ENCODE data around the gene NT5C2.
"Not testable (repeated sequence)": the region's sequence is repeated elsewhere in the genome, so short reads cannot be mapped to it uniquely, and the experiment has no call there.

The NT5C2 gene

GRCh38 chr10:103130910-103131309 lies 62.2 kb downstream of the NT5C2 start:
- H3K79me2 ChIP-seq (ENCODE audit: low read length), result no peaks in the 10 kb centered on the region
- no peaks in the 10 kb centered on the region for H3K27me3 ChIP-seq (replicated peaks; ENCODE audit: insufficient read depth, low read length)
- H3K9me3 ChIP-seq (replicated peaks; ENCODE audit: insufficient read depth, low read length), result no peaks in the 10 kb centered on the region
- H3K27ac ChIP-seq (ENCODE audit: low read length), result no peak overlapping the region
- no peak overlapping the region for H3K4me2 ChIP-seq (ENCODE audit: low read depth, low read length)
- no peaks in the 10 kb centered on the region for H3K9me2 ChIP-seq (replicated peaks; ENCODE audit: insufficient read depth, low read length)
- no peak overlapping the region for H3K9ac ChIP-seq (ENCODE audit: low read length)
- DNase-seq, result no peak
- no peak overlapping the region for H2AFZ ChIP-seq (ENCODE audit: low read length)
- H3F3A ChIP-seq (ENCODE audit: insufficient read depth, low read length), result no peaks in the 10 kb centered on the region
- no peaks in the 10 kb centered on the region for H3K36me3 ChIP-seq (replicated peaks; ENCODE audit: insufficient read depth, low read length)
- no peak overlapping the region for H3K4me3 ChIP-seq (ENCODE audit: low read length)
- H3K4me1 ChIP-seq (ENCODE audit: low read length), result no peaks in the 10 kb centered on the region
- H4K20me1 ChIP-seq (ENCODE audit: insufficient read depth, low read length), result no peaks in the 10 kb centered on the region
- TF ChIP-seq CTCF (IDR thresholded peaks at IDR 0.05; ENCODE audit: low read length) (no peak), EZH2phosphoT487 (IDR thresholded peaks at IDR 0.05; ENCODE audit: low read length) (no peak), EZH2 (optimal IDR thresholded peaks at IDR 0.05; ENCODE audit: low read depth, low read length) (no peak)

- H3K36me3 ChIP-seq (replicated peaks; ENCODE audit: insufficient read depth, low read length); H3K79me2 ChIP-seq (ENCODE audit: low read length); H3K9ac ChIP-seq (ENCODE audit: low read length); H3K4me3 ChIP-seq (ENCODE audit: low read length); H3K27ac ChIP-seq (ENCODE audit: low read length); H4K20me1 ChIP-seq (ENCODE audit: insufficient read depth, low read length); DNase-seq; H3K4me2 ChIP-seq (ENCODE audit: low read depth, low read length); H3F3A ChIP-seq (ENCODE audit: insufficient read depth, low read length); H2AFZ ChIP-seq (ENCODE audit: low read length); H3K27me3 ChIP-seq (replicated peaks; ENCODE audit: insufficient read depth, low read length); H3K9me3 ChIP-seq (replicated peaks; ENCODE audit: insufficient read depth, low read length); H3K9me2 ChIP-seq (replicated peaks; ENCODE audit: insufficient read depth, low read length); H3K4me1 ChIP-seq (ENCODE audit: low read length): not testable (repeated sequence)
These were observed 62.9 kb downstream of the NT5C2 start for GRCh38 chr10:103130180-103130579.

GRCh38 chr10:103127241-103127640 lies 65.8 kb downstream of the NT5C2 start:
- Histone ChIP-seq H3K4me1 (ENCODE audit: low read length) (no peaks in the 10 kb centered on the region), H3K27ac (ENCODE audit: low read length) (no peak overlapping the region), H3F3A (ENCODE audit: insufficient read depth, low read length) (no peaks in the 10 kb centered on the region), H3K9me2 (replicated peaks; ENCODE audit: insufficient read depth, low read length) (no peaks in the 10 kb centered on the region), H3K27me3 (replicated peaks; ENCODE audit: insufficient read depth, low read length) (no peaks in the 10 kb centered on the region), H3K4me2 (ENCODE audit: low read depth, low read length) (no peak overlapping the region), H3K79me2 (ENCODE audit: low read length) (no peaks in the 10 kb centered on the region), H3K36me3 (replicated peaks; ENCODE audit: insufficient read depth, low read length) (no peaks in the 10 kb centered on the region; the same call in 1 of the 2 replicates), H3K9me3 (replicated peaks; ENCODE audit: insufficient read depth, low read length) (no peaks in the 10 kb centered on the region), H3K9ac (ENCODE audit: low read length) (no peak overlapping the region), H3K4me3 (ENCODE audit: low read length) (no peak overlapping the region), H4K20me1 (ENCODE audit: insufficient read depth, low read length) (no peaks in the 10 kb centered on the region), H2AFZ (ENCODE audit: low read length) (no peak overlapping the region)
- TF ChIP-seq CTCF (IDR thresholded peaks at IDR 0.05; ENCODE audit: low read length) (no peak), EZH2 (optimal IDR thresholded peaks at IDR 0.05; ENCODE audit: low read depth, low read length) (no peak), EZH2phosphoT487 (IDR thresholded peaks at IDR 0.05; ENCODE audit: low read length) (no peak)
- no peak for DNase-seq

GRCh38 chr10:103125323-103126267 lies 67.5 kb downstream of the NT5C2 start:
- Histone ChIP-seq H3K27me3 (replicated peaks; ENCODE audit: insufficient read depth, low read length) (no peaks in the 10 kb centered on the region), H3K4me3 (ENCODE audit: low read length) (no peak overlapping the region), H3K79me2 (ENCODE audit: low read length) (no peaks in the 10 kb centered on the region), H3K4me2 (ENCODE audit: low read depth, low read length) (no peak overlapping the region), H4K20me1 (ENCODE audit: insufficient read depth, low read length) (no peaks in the 10 kb centered on the region), H2AFZ (ENCODE audit: low read length) (no peak overlapping the region), H3F3A (ENCODE audit: insufficient read depth, low read length) (no peaks in the 10 kb centered on the region; the same call in 1 of the 2 replicates), H3K4me1 (ENCODE audit: low read length) (no peaks in the 10 kb centered on the region), H3K9me3 (replicated peaks; ENCODE audit: insufficient read depth, low read length) (no peaks in the 10 kb centered on the region), H3K36me3 (replicated peaks; ENCODE audit: insufficient read depth, low read length) (no peaks in the 10 kb centered on the region; the same call in 1 of the 2 replicates), H3K9me2 (replicated peaks; ENCODE audit: insufficient read depth, low read length) (no peaks in the 10 kb centered on the region), H3K9ac (ENCODE audit: low read length) (no peak overlapping the region), H3K27ac (ENCODE audit: low read length) (no peak overlapping the region)
- TF ChIP-seq EZH2phosphoT487 (IDR thresholded peaks at IDR 0.05; ENCODE audit: low read length) (no peak), CTCF (IDR thresholded peaks at IDR 0.05; ENCODE audit: low read length) (no peak), EZH2 (optimal IDR thresholded peaks at IDR 0.05; ENCODE audit: low read depth, low read length) (no peak)
- no peak for DNase-seq
